Activated CD4-positive, alpha-beta T cell treated with anti-CD3 and anti-CD28 coated beads, Interleukin-2, amount 10 ng/mL, durations not matched to agents 7 days and 5 days (primary cell): ENCODE measurements around the gene APELA. TPM values are rescaled to one million over a fixed set of nuclear protein-coding genes. Genes with fewer than 3 reads are reported as not detected.

Experiments used
- CTCF ChIA-PET: fragments of 350-600 bp; sonication (Branson Sonifier 250); formaldehyde crosslinking; loops from one replicate; lab custom pipeline; 2021; ENCODE audit warnings: antibody characterized with exemption; lab: Charles Lee
- POLR2A ChIA-PET: fragments of 350-600 bp; sonication (Branson Sonifier 250); formaldehyde crosslinking; loops from one replicate; lab custom pipeline; 2021; ENCODE audit warnings: antibody characterized with exemption; lab: Charles Lee
- DNase-seq: peaks from one replicate; pipeline ENCODE4 v3.0.0-alpha.2; 2020
- H3K27ac Mint-ChIP-seq: one replicate; pipeline ENCODE4 v1.8.0; 2021; ENCODE audit warnings: mild to moderate bottlenecking, moderate library complexity, mixed read lengths
- H3K27me3 Mint-ChIP-seq: one replicate; pipeline ENCODE4 v1.8.0; 2021; ENCODE audit warnings: mixed read lengths
- H3K36me3 Mint-ChIP-seq: one replicate; pipeline ENCODE4 v1.8.0; 2021; ENCODE audit warnings: low read depth, mixed read lengths
- H3K4me1 Mint-ChIP-seq: one replicate; pipeline ENCODE4 v1.8.0; 2021; ENCODE audit warnings: mixed read lengths
- H3K4me3 Mint-ChIP-seq: one replicate; pipeline ENCODE4 v1.8.0; 2021; ENCODE audit warnings: mild to moderate bottlenecking, moderate library complexity, mixed read lengths
- H3K9me3 Mint-ChIP-seq: one replicate; pipeline ENCODE4 v1.8.0; 2021; ENCODE audit warnings: mixed read lengths
- total RNA-seq, 2 experiments: library from RNA; stranded (reverse); gene quantifications; one replicate each; pipeline ENCODE4 v1.2.3, GENCODE V29; 2021

The APELA gene
- total RNA-seq, result not detected

DNA sequence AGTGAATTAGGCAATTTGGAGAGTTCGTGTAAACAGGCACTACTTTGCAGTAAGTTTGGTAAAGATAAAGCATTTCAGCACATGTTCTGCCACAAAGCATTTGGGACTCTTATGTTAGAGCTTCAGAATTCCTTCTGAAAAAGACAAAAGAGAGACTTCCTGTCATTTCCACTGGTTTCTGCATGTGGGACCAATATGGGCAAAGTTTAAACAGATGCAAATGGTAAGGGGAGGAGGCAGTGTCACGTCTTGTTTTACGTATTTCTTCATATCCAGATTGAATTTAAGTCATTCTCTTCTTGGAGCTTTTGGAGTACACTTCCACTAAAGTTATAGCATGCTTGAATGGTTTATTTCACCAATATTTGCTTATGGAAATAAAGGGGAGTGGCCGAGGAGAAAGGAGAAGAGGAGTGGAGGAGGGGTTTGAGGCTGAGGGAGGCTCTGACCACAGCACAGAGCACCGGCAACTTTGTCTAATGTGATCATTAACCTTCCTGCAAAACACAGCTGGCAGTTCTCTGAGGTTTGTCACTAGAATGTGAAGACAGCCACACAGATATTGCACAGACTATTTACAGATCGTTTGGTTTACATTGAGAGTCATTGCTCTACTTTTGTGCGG, at the start of gene APELA:
Gene APELA (plus strand): TSS at position 479 of the 625 bp plus-strand sequence. CDS start 154 bp downstream, outside the sequence.
- ChIA-PET CTCF (no interaction called here), POLR2A (no interaction called here)
- H3K4me3 Mint-ChIP-seq, result no peak within 1 kb of the TSS
- DNase-seq, result no peak
- no peaks in the 10 kb centered on the region for H3K36me3 Mint-ChIP-seq
- no peaks in the 10 kb centered on the region for H3K4me1 Mint-ChIP-seq
- H3K27me3 Mint-ChIP-seq, result peaks cover 15% of the 10 kb centered on the region
- no peaks in the 10 kb centered on the region for H3K9me3 Mint-ChIP-seq
- no peak within 1 kb of the TSS for H3K27ac Mint-ChIP-seq

- ChIA-PET CTCF (no interaction called here), POLR2A (no interaction called here)
- no peaks in the 10 kb centered on the region for H3K4me1 Mint-ChIP-seq
- H3K27me3 Mint-ChIP-seq, result peaks cover 2% of the 10 kb centered on the region
- H3K27ac Mint-ChIP-seq, result no peak overlapping the region
- H3K36me3 Mint-ChIP-seq, result no peaks in the 10 kb centered on the region
- H3K4me3 Mint-ChIP-seq, result no peak overlapping the region
- no peak for DNase-seq
- H3K9me3 Mint-ChIP-seq, result no peaks in the 10 kb centered on the region
Measured at GRCh38 chr4:164828955-164829354, 48.0 kb upstream of the APELA start.

DNA sequence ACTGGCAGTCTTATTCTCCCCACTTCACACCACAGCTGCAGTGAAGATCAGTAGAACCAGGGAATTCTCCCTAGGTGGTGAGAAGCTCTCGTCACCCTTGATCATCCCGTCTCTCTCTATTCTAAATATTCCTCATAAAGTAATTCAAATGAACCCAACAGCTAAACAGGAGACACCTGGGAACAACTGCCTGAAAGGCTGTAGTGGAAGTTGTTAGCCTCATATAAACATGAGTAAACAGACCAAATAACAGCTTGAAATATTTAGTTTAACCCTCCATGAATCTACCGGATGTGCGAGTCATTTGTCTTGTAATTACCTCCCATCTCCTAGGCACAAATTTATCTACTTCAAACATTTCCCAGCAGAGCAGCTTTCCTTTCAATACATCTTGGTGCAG, 30.4 kb upstream of the APELA start:
- ChIA-PET CTCF (interaction anchor here (0.6 to 1.1 kb wide), 2 partner anchors 14 to 72 kb away, joined by 3 to 5 read pairs; no protein-coding TSS in a partner anchor), POLR2A (no interaction called here)
- Mint-ChIP-seq H3K27ac (no peak overlapping the region), H3K4me1 (no peaks in the 10 kb centered on the region), H3K9me3 (no peaks in the 10 kb centered on the region), H3K36me3 (no peaks in the 10 kb centered on the region), H3K4me3 (no peak overlapping the region), H3K27me3 (no peaks in the 10 kb centered on the region)
- no peak for DNase-seq

DNA sequence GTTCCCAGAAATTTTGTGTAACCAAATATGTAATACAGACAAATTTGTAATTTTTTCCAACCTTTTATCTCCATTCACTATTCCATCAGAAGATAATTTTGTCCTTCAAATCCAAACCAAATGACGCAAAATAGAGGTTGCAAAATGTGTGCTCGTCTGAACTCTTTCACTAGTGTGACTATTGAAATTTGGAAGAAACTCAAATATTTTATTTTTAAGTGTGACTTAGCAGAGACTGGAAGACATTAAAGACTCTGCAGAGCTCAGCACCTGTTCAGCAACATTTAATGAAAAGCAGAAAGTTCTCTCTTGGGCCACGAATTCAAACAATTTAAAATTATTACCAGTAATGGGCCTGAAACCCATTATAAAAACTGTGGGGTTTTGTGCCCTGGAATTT, 30.0 kb upstream of the APELA start:
- Mint-ChIP-seq H3K27ac (no peak overlapping the region), H3K4me3 (no peak overlapping the region), H3K36me3 (no peaks in the 10 kb centered on the region), H3K9me3 (no peaks in the 10 kb centered on the region), H3K4me1 (no peaks in the 10 kb centered on the region), H3K27me3 (no peaks in the 10 kb centered on the region)
- DNase-seq, result no peak
- POLR2A ChIA-PET, result no interaction called here
- CTCF ChIA-PET, result interaction anchor here (1.1 kb wide), 1 partner anchor 14 kb away, joined by 5 read pairs; no protein-coding TSS in a partner anchor

DNA sequence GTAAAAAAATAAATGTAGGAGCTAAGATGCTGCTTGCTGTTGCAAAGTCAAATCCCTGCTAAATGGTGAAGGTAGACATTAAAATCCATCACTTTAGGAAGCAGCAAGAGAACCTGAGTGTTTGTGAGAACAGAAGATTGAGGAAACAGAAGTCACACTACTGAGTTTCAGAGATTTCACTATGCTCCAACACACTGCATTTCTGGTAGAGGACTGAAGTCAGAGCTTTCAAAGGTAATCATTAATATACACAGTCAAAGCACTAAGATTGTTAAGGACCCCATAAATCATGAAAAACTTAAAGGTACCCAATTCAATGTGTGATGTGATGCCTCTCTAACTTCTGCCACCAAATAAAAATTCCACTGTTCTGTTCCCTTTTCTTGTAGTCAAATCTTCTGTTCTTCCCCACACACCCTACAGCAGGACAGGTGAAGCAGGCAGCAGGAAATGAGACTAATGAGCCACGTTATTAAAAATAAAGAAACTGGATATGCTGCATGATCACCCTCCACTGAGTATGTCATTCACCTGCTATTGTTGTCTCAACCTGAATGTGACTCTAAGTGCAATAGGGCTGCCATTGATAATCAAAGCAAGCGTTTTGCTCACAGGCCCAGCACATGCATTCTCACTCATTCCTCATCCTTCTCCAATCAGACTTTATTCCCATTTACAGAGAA, 28.9 kb upstream of the APELA start:
- no peaks in the 10 kb centered on the region for H3K36me3 Mint-ChIP-seq
- H3K27ac Mint-ChIP-seq, result no peak overlapping the region
- no peaks in the 10 kb centered on the region for H3K27me3 Mint-ChIP-seq
- DNase-seq, result no peak
- ChIA-PET POLR2A (no interaction called here), CTCF (no interaction called here)
- H3K4me3 Mint-ChIP-seq, result no peak overlapping the region
- no peaks in the 10 kb centered on the region for H3K9me3 Mint-ChIP-seq
- H3K4me1 Mint-ChIP-seq, result no peaks in the 10 kb centered on the region

DNA sequence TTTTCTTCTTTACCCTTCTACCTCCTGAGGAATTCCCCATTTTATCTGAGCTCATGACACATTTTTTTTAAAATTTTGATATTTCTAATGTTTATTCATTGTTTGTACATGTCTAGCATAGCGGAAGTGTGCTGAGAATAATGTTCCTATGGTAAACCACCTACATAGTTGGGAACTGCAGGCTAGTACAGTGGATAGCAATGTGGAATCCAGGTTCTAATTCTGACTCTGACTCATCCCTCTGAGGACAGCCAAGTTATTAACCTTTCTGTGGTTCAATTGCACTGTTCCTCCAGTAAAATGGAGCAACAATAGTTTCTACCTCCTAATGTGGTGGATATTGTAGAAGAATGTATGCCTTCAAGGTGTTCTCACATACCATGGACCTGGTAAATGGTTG, 20.6 kb upstream of the APELA start:
- no peak for DNase-seq
- ChIA-PET CTCF (no interaction called here), POLR2A (no interaction called here)
- Mint-ChIP-seq H3K27me3 (no peaks in the 10 kb centered on the region), H3K36me3 (no peaks in the 10 kb centered on the region), H3K4me3 (no peak overlapping the region), H3K9me3 (no peaks in the 10 kb centered on the region), H3K27ac (no peak overlapping the region), H3K4me1 (no peaks in the 10 kb centered on the region)

- H3K36me3 Mint-ChIP-seq, result no peaks in the 10 kb centered on the region
- no peak overlapping the region for H3K4me3 Mint-ChIP-seq
- no peak for DNase-seq
- ChIA-PET CTCF (no interaction called here), POLR2A (no interaction called here)
- H3K4me1 Mint-ChIP-seq, result no peaks in the 10 kb centered on the region
- peaks cover 5% of the 10 kb centered on the region for H3K27me3 Mint-ChIP-seq
- H3K27ac Mint-ChIP-seq, result no peak overlapping the region
- H3K9me3 Mint-ChIP-seq, result no peaks in the 10 kb centered on the region
Measured at GRCh38 chr4:164866817-164867490, 10.0 kb upstream of the APELA start.

GRCh38 chr4:164871673-164872072, 5.3 kb upstream of the APELA start:
- Mint-ChIP-seq H3K27ac (no peak overlapping the region), H3K9me3 (no peaks in the 10 kb centered on the region), H3K27me3 (peaks cover 10% of the 10 kb centered on the region), H3K4me1 (no peaks in the 10 kb centered on the region), H3K36me3 (no peaks in the 10 kb centered on the region), H3K4me3 (no peak overlapping the region)
- CTCF ChIA-PET, result no interaction called here
- POLR2A ChIA-PET, result no interaction called here
- no peak for DNase-seq

DNA sequence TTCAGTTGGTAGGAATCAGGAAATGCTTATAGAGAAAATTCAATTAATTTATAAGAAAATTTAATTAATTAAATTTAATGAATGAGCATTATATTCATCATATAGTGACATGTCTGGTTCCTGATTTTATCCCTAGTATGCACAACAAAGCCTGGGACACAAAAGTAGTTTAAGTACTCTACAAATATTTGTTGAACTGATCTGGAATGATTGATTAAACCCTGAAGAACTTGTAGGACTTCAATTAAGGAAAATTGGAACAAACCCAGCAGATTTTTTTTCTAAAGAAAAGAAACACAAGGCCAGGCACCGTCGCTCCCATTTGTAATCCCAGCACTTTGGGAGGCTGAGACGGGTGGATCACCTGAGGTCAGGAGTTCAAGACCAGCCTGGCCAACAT, 4.5 kb upstream of the APELA start:
- no peaks in the 10 kb centered on the region for H3K4me1 Mint-ChIP-seq
- DNase-seq, result no peak
- ChIA-PET POLR2A (no interaction called here), CTCF (no interaction called here)
- H3K4me3 Mint-ChIP-seq, result no peak overlapping the region
- no peak overlapping the region for H3K27ac Mint-ChIP-seq
- H3K9me3 Mint-ChIP-seq, result no peaks in the 10 kb centered on the region
- no peaks in the 10 kb centered on the region for H3K36me3 Mint-ChIP-seq
- H3K27me3 Mint-ChIP-seq, result peaks cover 14% of the 10 kb centered on the region

DNA sequence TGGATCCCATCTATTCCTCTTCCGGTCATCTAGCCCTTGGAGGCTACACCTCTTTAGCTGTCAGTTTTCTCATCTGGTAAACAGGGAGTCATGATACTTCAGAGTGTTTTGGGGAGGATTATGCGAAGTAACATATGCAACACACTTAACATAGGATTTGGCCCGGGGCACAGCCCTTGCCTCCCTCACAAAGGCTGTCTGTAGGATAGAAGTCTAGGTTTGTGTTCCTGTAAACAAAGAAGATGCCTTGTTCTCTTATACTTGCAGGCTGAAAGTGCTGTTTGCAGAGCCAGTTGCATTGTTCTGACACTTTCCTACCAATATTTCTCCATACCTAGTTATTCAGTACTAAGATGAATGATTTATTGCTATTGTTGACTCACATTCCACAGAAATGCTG, 2.2 kb upstream of the APELA start:
- ChIA-PET POLR2A (no interaction called here), CTCF (no interaction called here)
- DNase-seq, result no peak
- no peak overlapping the region for H3K27ac Mint-ChIP-seq
- peaks cover 15% of the 10 kb centered on the region for H3K27me3 Mint-ChIP-seq
- no peaks in the 10 kb centered on the region for H3K36me3 Mint-ChIP-seq
- H3K4me3 Mint-ChIP-seq, result no peak overlapping the region
- H3K4me1 Mint-ChIP-seq, result no peaks in the 10 kb centered on the region
- H3K9me3 Mint-ChIP-seq, result no peaks in the 10 kb centered on the region

GRCh38 chr4:164880489-164881262, 3.7 kb downstream of the APELA start:
- H3K27ac Mint-ChIP-seq, result no peak overlapping the region
- no peak overlapping the region for H3K4me3 Mint-ChIP-seq
- H3K9me3 Mint-ChIP-seq, result no peaks in the 10 kb centered on the region
- no peaks in the 10 kb centered on the region for H3K4me1 Mint-ChIP-seq
- ChIA-PET CTCF (no interaction called here), POLR2A (no interaction called here)
- no peaks in the 10 kb centered on the region for H3K36me3 Mint-ChIP-seq
- no peak for DNase-seq
- peaks cover 12% of the 10 kb centered on the region for H3K27me3 Mint-ChIP-seq

DNA sequence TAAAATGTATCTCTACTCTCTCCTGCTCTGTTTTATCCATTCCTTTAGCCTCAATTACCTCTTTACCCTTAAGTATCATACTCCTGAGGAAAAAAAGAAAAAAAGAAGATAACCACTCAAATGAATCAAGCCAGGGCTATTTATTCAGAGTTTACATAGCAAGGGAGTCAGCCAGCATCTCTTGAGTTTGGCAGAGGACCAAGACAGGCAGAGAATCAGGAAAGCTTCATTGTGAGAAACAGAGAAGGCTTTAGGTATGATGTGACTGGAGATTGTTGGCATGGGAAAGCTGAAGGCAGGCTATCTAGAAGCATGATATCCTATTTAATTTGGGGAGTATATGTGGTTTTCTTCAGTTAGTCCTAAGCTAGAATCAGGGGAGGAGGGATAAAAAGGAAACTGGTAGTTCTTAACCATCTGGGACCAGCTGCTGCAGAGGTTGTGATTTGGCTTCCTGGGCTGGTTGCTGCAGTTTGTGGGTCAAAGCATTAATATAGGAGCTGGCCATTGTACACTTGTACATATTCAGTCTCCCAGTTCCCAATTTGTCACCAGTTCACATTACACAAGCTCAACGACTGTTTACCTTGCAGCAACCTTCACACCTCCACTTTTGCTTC, 11.2 kb downstream of the APELA start:
- POLR2A ChIA-PET, result no interaction called here
- Mint-ChIP-seq H3K27ac (no peak overlapping the region), H3K4me3 (no peak overlapping the region), H3K9me3 (no peaks in the 10 kb centered on the region), H3K27me3 (peaks cover 4% of the 10 kb centered on the region), H3K36me3 (no peaks in the 10 kb centered on the region), H3K4me1 (no peaks in the 10 kb centered on the region)
- CTCF ChIA-PET, result no interaction called here
- DNase-seq, result no peak
